GM18868 (cell line): ENCODE results near the gene TUBA4B.
A peak's percentile ranks its signal among the peaks of the same experiment; 100 is the strongest.

ENCODE experiments used
- ATAC-seq: cut with Tn5 transposase; IDR thresholded peaks from one replicate; pipeline ENCODE4 v1.9.1; 2021; ENCODE audit warnings: mild to moderate bottlenecking, moderate library complexity; ENCODE audit not compliant: unreplicated experiment

The TUBA4B gene

GRCh38 chr2:219290381-219291171, 37.5 kb downstream of the TUBA4B start:
- ATAC-seq: no peak

GRCh38 chr2:219291394-219291793, 38.4 kb downstream of the TUBA4B start:
- no peak for ATAC-seq

- ATAC-seq: no peak
Measured at GRCh38 chr2:219291910-219292490, 39.0 kb downstream of the TUBA4B start.

- no peak for ATAC-seq
Measured at GRCh38 chr2:219292616-219293015, 39.6 kb downstream of the TUBA4B start.

- ATAC-seq: no peak
Measured at GRCh38 chr2:219293736-219294231, 40.7 kb downstream of the TUBA4B start.

GRCh38 chr2:219294356-219295351, 41.6 kb downstream of the TUBA4B start:
- ATAC-seq: peak; percentile 89

GRCh38 chr2:219296142-219296541, 43.1 kb downstream of the TUBA4B start:
- ATAC-seq: no peak

GRCh38 chr2:219296631-219297391, 43.8 kb downstream of the TUBA4B start:
- ATAC-seq: no peak

GRCh38 chr2:219297766-219298456, 44.9 kb downstream of the TUBA4B start:
- no peak for ATAC-seq

- ATAC-seq: peak; percentile 50
Measured at GRCh38 chr2:219298759-219299371, 45.8 kb downstream of the TUBA4B start.

- ATAC-seq: no peak
Measured at GRCh38 chr2:219299372-219299760, 46.3 kb downstream of the TUBA4B start.

GRCh38 chr2:219300022-219300421, 47.0 kb downstream of the TUBA4B start:
- ATAC-seq: no peak

- ATAC-seq: no peak
Measured at GRCh38 chr2:219302412-219302968, 49.4 kb downstream of the TUBA4B start.

- no peak for ATAC-seq
Measured at GRCh38 chr2:219304223-219304622, 51.2 kb downstream of the TUBA4B start.

GRCh38 chr2:219306047-219306446, 53.0 kb downstream of the TUBA4B start:
- ATAC-seq: no peak

- ATAC-seq: no peak
Measured at GRCh38 chr2:219308142-219309101, 55.4 kb downstream of the TUBA4B start.

GRCh38 chr2:219309278-219309677, 56.2 kb downstream of the TUBA4B start, which contains the start of gene PTPRN:
Gene PTPRN, minus strand, starts transcription at chr2:219309401. Its CDS starts 69 bp downstream, at chr2:219309332.
- no peak for ATAC-seq
